Esophagus muscularis mucosa (tissue), 4 donors: Measurements from ENCODE around the gene EXOSC10. TPM values are rescaled to one million over a fixed set of nuclear protein-coding genes. Genes with fewer than 3 reads are reported as not detected.

Source experiments
- DNase-seq: peaks from one replicate; pipeline ENCODE4 v3.0.0-alpha.2; 2017; ENCODE audit errors: extremely low spot score
- H3K27ac ChIP-seq, 4 donors: fragments of 200-600 bp; sonication (generic); replicated peaks in 1 of 4; 1 replicate in 3 of 4; 2 replicates in 1 of 4; pipeline ENCODE4 v1.5.1; 2016 to 2019; ENCODE audit warnings: mild to moderate bottlenecking in 1 of 4
- H3K27me3 ChIP-seq, 4 donors: fragments of 200-600 bp; sonication (generic); one replicate each; pipeline versions ENCODE4 v1.5.1 to v1.6.0; 2016 to 2019
- H3K36me3 ChIP-seq, 4 donors: fragments of 200-600 bp; sonication (generic); one replicate each; pipeline ENCODE4 v1.5.1; 2016 to 2019
- H3K4me1 ChIP-seq, 4 donors: fragments of 200-600 bp; sonication (generic); one replicate each; pipeline ENCODE4 v1.5.1; 2016 to 2019
- H3K4me3 ChIP-seq, 4 donors: fragments of 200-600 bp; sonication (generic); 1 replicate in 2 of 4; 2 replicates in 2 of 4; pipeline ENCODE4 v1.5.1; 2016 to 2019; ENCODE audit warnings: mild to moderate bottlenecking in 4 of 4, moderate library complexity in 1 of 4
- H3K9me3 ChIP-seq, 4 donors: fragments of 200-600 bp; sonication (generic); 1 replicate in 3 of 4; 2 replicates in 1 of 4; pipeline ENCODE4 v1.5.1; 2016 to 2019
- CTCF ChIP-seq, 3 experiments: fragments of 200-600 bp in 2 of 3; fragments of 450-650 bp in 1 of 3; sonication (generic) in 2 of 3; IDR thresholded peaks; one replicate each; pipeline ENCODE4 v1.5.1; 2017 to 2019; ENCODE audit warnings: antibody characterized with exemption in 3 of 3, mild to moderate bottlenecking in 2 of 3, moderate library complexity in 1 of 3
- EP300 ChIP-seq: sonication (generic); formaldehyde crosslinking; IDR thresholded peaks from one replicate; pipeline ENCODE4 v1.6.1; 2017; ENCODE audit warnings: antibody characterized with exemption
- POLR2A ChIP-seq: fragments of 450-650 bp; IDR thresholded peaks from one replicate; pipeline ENCODE4 v1.6.1; 2017; ENCODE audit warnings: antibody characterized with exemption, moderate library complexity, mild to moderate bottlenecking, low read depth
- POLR2AphosphoS5 ChIP-seq, 2 donors: sonication (generic); formaldehyde crosslinking; IDR thresholded peaks; one replicate each; pipeline ENCODE4 v1.6.1; 2017; ENCODE audit warnings: antibody characterized with exemption in 2 of 2
- whole genome bisulfite sequencing: methylation state at CpG from one replicate; pipeline ENCODE4 v1.1.5; 2018; 5-methylcytosine and 5-hydroxymethylcytosine counted together
- intact Hi-C: fragments of 100-400 bp; cut with DNase I; formaldehyde crosslinking; loops from one replicate; pipeline ENCODE4 v1.15.1; 2023
- total RNA-seq, 4 donors: library from RNA; depleted of rRNA; stranded (reverse); fragments of >200 nt; gene quantifications; one replicate each; pipeline versions ENCODE4 v1.1.0 to v1.2.1, GENCODE V29; 2016

Gene EXOSC10
- total RNA-seq, 4 donors from 2014 or later: 33.2 to 49.4 (median 36.3) TPM

GRCh38 chr1:11124965-11125364, 25.3 kb upstream of the EXOSC10 start:
- TF ChIP-seq POLR2AphosphoS5 (IDR thresholded peaks at IDR 0.05): no peak
- TF ChIP-seq POLR2A: no peak
- no peak for TF ChIP-seq EP300
- no peak for TF ChIP-seq CTCF (IDR thresholded peaks at IDR 0.05)
- H3K4me1 ChIP-seq: no peaks in the 10 kb centered on the region
- no peak overlapping the region for H3K4me3 ChIP-seq
- no peaks in the 10 kb centered on the region for H3K27me3 ChIP-seq
- no peak for DNase-seq
- WGBS: 89% methylated on average over 3 of the region's 3 CpGs
- intact Hi-C loops: no loop called here
- no peaks in the 10 kb centered on the region for H3K9me3 ChIP-seq
- no peak overlapping the region for H3K27ac ChIP-seq
- peaks cover 87 to 100% (median 98%) of the 10 kb centered on the region in 4 donors for H3K36me3 ChIP-seq

GRCh38 chr1:11116318-11116717, 16.6 kb upstream of the EXOSC10 start:
- TF ChIP-seq CTCF (IDR thresholded peaks at IDR 0.05) (no peak), POLR2AphosphoS5 (IDR thresholded peaks at IDR 0.05) (no peak), EP300 (no peak), POLR2A (no peak)
- Histone ChIP-seq H3K9me3 (no peaks in the 10 kb centered on the region), H3K27ac (no peak overlapping the region), H3K36me3 (peaks cover 50 to 97% (median 88%) of the 10 kb centered on the region in 4 donors), H3K4me3 (no peak overlapping the region), H3K4me1 (no peaks in the 10 kb centered on the region), H3K27me3 (no peaks in the 10 kb centered on the region)
- no peak for DNase-seq
- 100% methylated on average over 2 of the region's 2 CpGs for whole genome bisulfite sequencing
- intact Hi-C loops: loop anchor here (10.0 kb wide), 1 partner anchor 68 kb away; the partner anchor contains the start of gene ANGPTL7

GRCh38 chr1:11114966-11115365, 15.3 kb upstream of the EXOSC10 start:
- Histone ChIP-seq H3K27ac (no peak overlapping the region), H3K4me3 (no peak overlapping the region), H3K4me1 (no peaks in the 10 kb centered on the region), H3K36me3 (peaks cover 37 to 97% (median 85%) of the 10 kb centered on the region in 4 donors), H3K9me3 (no peaks in the 10 kb centered on the region), H3K27me3 (no peaks in the 10 kb centered on the region)
- intact Hi-C loops: loop anchor here (10.0 kb wide), 1 partner anchor 70 kb away; the partner anchor contains the start of gene ANGPTL7
- no peak for TF ChIP-seq EP300
- WGBS: 70% methylated on average over 3 of the region's 3 CpGs
- no peak for DNase-seq

GRCh38 chr1:11109047-11109760, 9.5 kb upstream of the EXOSC10 start:
- no peaks in the 10 kb centered on the region for H3K4me1 ChIP-seq
- H3K9me3 ChIP-seq: no peaks in the 10 kb centered on the region
- H3K27me3 ChIP-seq: no peaks in the 10 kb centered on the region
- 75% methylated on average over 7 of the region's 7 CpGs for WGBS
- no peak for DNase-seq
- H3K27ac ChIP-seq: no peak overlapping the region
- peaks cover 57 to 89% (median 78%) of the 10 kb centered on the region in 4 donors for H3K36me3 ChIP-seq
- TF ChIP-seq CTCF (IDR thresholded peaks at IDR 0.05) (no peak), POLR2AphosphoS5 (IDR thresholded peaks at IDR 0.05) (no peak), EP300 (no peak), POLR2A (no peak)
- intact Hi-C loops: no loop called here
- H3K4me3 ChIP-seq: no peak overlapping the region

- Histone ChIP-seq H3K27ac (no peak overlapping the region), H3K4me3 (no peak overlapping the region), H3K27me3 (no peaks in the 10 kb centered on the region), H3K9me3 (no peaks in the 10 kb centered on the region), H3K4me1 (no peaks in the 10 kb centered on the region), H3K36me3 (peaks cover 42 to 72% (median 64%) of the 10 kb centered on the region in 4 donors)
- intact Hi-C loops: no loop called here
- TF ChIP-seq POLR2A: no peak
- no peak for TF ChIP-seq CTCF (IDR thresholded peaks at IDR 0.05)
- TF ChIP-seq EP300: no peak
- TF ChIP-seq POLR2AphosphoS5 (IDR thresholded peaks at IDR 0.05): no peak
- WGBS: 87% methylated on average over 5 of the region's 5 CpGs
- DNase-seq: no peak
Measured at GRCh38 chr1:11107599-11107998, 7.9 kb upstream of the EXOSC10 start.
